Stimulated activated CD8-positive, alpha-beta memory T cell treated with anti-CD3 and anti-CD28 coated beads, Interleukin-12 subunit alpha, Interleukin-12 subunit beta, amount 100 ng/mL, for 4 hours (primary cell): ENCODE results near the gene SEPTIN10.
"Not testable (repeated sequence)": the region's sequence is repeated elsewhere in the genome, so short reads cannot be mapped to it uniquely, and the experiment has no call there.

Experiments used
- DNase-seq: peaks from one replicate; pipeline ENCODE4 v3.0.0-alpha.2; 2020; ENCODE audit warnings: low read depth

Gene SEPTIN10

DNA sequence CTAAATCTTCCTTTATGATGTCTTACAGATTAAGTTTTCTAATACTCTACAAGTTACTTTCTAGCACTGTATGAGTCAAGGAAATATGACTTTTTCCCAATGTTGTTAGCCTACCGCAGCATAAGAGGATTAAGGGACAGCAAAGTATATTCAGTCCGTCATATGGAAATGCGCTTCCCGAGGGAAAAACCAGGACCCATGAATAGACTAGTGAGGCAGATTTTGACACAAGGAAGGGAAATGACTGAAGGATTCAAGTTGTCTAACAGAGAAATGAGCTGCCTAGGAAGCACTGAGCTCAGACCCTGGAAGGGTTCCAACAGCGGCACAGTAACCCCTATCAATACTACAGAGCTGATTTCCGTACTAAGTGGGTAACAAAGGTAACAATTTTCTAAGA, 12.0 kb downstream of the SEPTIN10 start:
- DNase-seq, result no peak

- no peak for DNase-seq
Measured at GRCh38 chr2:109597283-109597682, 16.5 kb downstream of the SEPTIN10 start.

- no peak for DNase-seq
Measured at GRCh38 chr2:109595644-109596043, 18.1 kb downstream of the SEPTIN10 start.

GRCh38 chr2:109594246-109594885, 19.4 kb downstream of the SEPTIN10 start:
- DNase-seq, result no peak

- no peak for DNase-seq
Measured at GRCh38 chr2:109592905-109593304, 20.9 kb downstream of the SEPTIN10 start.

- no peak for DNase-seq
Measured at GRCh38 chr2:109591206-109591605, 22.6 kb downstream of the SEPTIN10 start.

GRCh38 chr2:109586687-109587086, 27.1 kb downstream of the SEPTIN10 start:
- DNase-seq, result no peak

- no peak for DNase-seq
Measured at GRCh38 chr2:109582928-109583895, 30.6 kb downstream of the SEPTIN10 start.

DNA sequence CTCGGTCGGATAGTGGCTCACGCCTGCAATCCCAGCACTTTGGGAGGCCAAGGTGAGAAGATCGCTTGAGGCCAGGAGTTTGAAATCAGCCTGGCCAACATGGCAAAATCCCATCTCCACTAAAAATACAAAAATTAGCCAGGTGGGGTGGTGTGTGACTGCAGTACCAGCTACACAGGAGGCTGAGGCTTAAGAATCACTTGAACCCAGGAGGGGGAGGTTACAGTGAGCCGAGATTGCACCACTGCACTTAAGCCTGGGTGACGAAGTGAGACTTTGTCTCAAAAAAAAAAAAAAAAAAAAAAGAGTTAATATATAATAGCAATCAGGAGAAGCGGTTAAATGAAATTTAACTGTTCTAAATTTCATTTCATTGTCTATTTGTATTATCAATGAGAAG, 36.1 kb downstream of the SEPTIN10 start:
- not testable (repeated sequence) for DNase-seq

GRCh38 chr2:109575373-109575772, 38.4 kb downstream of the SEPTIN10 start:
- no peak for DNase-seq

- no peak for DNase-seq
Measured at GRCh38 chr2:109563980-109564550, 49.7 kb downstream of the SEPTIN10 start.

- no peak for DNase-seq
Measured at GRCh38 chr2:109563288-109563687, 50.5 kb downstream of the SEPTIN10 start.

- no peak for DNase-seq
Measured at GRCh38 chr2:109562421-109562820, 51.3 kb downstream of the SEPTIN10 start.

DNA sequence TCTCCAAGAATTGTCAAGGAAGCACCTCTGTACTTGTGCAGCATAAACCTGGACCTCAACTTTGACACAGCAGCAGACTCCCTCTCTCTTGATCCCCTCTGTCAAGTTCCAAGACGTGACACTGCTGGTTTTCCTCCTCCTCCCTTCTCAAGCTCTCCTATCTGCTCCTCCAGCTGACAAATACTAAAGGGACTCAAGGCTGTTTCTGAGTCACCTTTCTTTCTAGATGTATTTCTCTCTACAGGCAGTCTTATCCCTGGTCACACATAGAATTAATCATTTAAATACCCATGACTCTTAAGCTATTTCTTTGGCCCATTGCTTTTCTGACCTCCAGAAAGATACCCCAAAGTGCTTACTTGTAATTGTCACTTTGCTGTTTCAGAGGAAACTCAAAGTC, 53.5 kb downstream of the SEPTIN10 start:
- no peak for DNase-seq

DNA sequence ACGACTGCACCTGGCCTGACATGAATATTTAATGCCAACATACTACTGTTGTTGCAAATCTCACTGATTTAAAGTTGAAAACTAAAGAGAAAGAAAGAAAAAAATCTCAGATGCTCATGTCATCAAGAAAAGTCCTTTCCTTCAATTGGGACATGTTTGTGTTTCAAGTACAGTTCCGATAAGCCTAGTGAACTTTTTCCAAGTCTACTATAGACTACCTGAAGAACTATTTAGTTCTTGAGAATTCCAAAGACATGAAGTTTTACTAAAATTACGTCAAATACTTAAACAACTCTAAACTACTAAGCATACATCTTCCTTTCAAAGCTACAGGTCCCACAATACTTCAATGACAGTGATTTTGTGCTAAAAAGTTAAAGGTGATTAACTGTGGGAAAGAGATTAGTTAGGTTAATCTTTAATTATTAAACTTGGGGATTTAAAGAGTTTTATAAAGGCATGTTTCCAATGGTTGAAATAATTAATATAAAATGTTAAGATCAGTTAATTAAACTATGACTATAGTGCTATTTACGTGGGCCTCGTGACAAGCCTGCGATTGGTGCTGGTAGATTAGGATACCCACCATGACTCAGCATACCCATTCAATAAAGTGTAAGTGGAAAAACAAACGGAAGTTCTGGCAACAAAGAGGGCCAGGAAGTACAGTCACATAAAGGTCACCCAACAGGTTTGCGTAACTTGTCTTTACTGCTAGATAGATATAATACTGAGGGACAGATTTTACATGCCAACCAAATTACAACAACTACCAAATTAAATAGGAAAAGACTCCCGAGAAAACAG, 55.5 kb downstream of the SEPTIN10 start:
- DNase-seq, result no peak

- no peak for DNase-seq
Measured at GRCh38 chr2:109557309-109557708, 56.5 kb downstream of the SEPTIN10 start.

- DNase-seq, result no peak
Measured at GRCh38 chr2:109555346-109555900, 58.3 kb downstream of the SEPTIN10 start.

- DNase-seq, result no peak
Measured at GRCh38 chr2:109554758-109555157, 59.0 kb downstream of the SEPTIN10 start.

DNA sequence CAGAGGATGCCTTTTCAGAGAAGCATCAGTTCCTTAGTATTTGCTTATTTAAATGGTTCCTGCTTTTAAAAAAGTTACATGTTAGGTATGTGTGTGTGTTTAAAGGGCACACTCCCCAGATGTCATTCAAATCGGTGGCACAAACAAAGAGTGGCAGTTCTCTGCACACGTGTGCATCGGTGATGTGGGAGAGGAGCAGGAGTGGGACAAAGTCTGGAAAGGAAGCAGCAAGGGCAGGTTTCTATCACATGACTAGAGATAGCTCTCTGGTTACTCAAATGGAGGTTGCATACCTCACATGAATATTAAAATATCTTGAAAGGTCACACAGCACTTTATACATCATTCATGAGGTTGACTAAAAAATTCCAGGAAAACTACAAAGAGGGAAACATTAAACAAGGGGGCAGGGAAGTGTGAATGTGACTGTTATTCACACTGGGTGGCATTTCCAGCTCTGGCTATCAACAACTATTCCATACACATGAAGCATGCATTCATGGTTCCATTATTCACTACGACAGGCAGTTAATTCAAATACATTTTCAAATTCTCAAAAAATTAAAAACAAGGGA, 64.7 kb downstream of the SEPTIN10 start:
- no peak for DNase-seq

DNA sequence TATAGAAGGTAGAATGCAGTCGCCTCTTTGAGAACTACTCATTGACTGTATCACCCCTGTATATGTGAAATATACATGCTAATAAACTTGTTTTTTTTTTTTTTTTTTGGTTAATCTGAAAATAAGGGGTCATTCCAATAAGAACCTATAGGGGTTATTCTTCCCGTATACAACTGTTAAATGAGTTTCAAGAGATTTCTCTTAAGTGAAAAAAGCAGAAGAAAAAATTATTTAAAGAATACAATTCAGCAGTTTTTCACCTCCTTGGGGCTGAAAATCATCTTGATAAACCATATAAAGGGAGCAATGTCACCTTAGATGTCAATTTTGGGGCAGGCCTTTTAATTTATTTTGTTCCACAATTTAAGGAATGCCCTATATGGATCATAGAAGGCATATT, 66.5 kb downstream of the SEPTIN10 start:
- DNase-seq, result no peak
